Nephron progenitor cell (in vitro differentiated cells): ENCODE data around the gene RAI1.

Experiments
- DNase-seq: peaks from one replicate; pipeline ENCODE4 v3.0.0; 2021
- H3K27ac Mint-ChIP-seq: 2 replicates; pipeline ENCODE4 v1.8.0; 2021; ENCODE audit warnings: mild to moderate bottlenecking, moderate library complexity, mixed read lengths
- H3K27me3 Mint-ChIP-seq: 2 replicates; pipeline ENCODE4 v1.8.0; 2021; ENCODE audit warnings: mild to moderate bottlenecking, low read depth, mixed read lengths; ENCODE audit not compliant: poor library complexity
- H3K36me3 Mint-ChIP-seq: 2 replicates; pipeline ENCODE4 v1.8.0; 2021; ENCODE audit warnings: low read depth, mixed read lengths
- H3K4me1 Mint-ChIP-seq: 2 replicates; pipeline ENCODE4 v1.8.0; 2021; ENCODE audit warnings: mixed read lengths
- H3K4me3 Mint-ChIP-seq: 2 replicates; pipeline ENCODE4 v1.8.0; 2021; ENCODE audit warnings: mild to moderate bottlenecking, moderate library complexity, mixed read lengths
- H3K9me3 Mint-ChIP-seq: 2 replicates; pipeline ENCODE4 v1.8.0; 2021; ENCODE audit warnings: mild to moderate bottlenecking, moderate library complexity, mixed read lengths
- TF ChIP-seq, protein P1 (sequence below): fragments of 200-600 bp; sonication (generic); IDR thresholded peaks from 2 replicates; pipeline ENCODE4 v1.5.0; 2021; ENCODE audit warnings: antibody characterized with exemption

RAI1 gene

DNA sequence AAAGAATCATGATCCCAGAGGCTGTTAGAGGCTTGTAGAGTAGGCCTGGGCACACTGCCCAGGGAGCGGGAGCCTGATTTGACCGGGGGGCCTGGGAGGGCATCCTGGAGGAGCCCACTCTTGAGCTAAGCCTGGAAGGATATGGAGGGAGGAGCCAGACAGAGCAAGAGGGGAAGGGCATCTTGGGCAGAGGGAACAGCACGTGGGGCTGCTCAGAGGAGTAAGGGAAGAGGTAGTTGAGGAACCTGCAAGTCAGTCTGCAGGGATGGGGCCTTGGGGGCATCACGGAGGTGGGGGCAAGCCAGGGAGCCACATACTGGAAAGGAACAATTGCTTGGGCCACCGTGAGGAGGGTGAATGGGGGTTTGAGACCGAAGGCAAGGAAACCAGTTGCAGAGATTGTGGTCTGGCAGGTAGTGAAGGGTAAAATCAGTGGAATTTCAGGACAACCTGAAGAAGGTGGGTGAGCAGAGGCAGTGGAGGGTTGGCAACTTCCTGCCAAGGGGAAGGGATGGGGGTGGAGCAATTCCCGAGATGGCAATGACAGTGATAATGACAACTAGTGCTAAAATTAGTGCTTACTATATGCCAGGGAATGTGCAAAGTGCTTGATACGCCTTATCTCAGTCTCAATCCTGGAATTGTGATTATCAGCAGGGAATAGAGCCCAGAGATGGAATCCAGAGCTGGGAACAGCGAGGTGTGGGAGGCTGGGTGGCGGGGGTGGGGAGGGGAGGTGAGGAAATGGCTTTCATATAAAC lies 9.7 kb upstream of the RAI1 start:
- TF ChIP-seq, protein P1, sequence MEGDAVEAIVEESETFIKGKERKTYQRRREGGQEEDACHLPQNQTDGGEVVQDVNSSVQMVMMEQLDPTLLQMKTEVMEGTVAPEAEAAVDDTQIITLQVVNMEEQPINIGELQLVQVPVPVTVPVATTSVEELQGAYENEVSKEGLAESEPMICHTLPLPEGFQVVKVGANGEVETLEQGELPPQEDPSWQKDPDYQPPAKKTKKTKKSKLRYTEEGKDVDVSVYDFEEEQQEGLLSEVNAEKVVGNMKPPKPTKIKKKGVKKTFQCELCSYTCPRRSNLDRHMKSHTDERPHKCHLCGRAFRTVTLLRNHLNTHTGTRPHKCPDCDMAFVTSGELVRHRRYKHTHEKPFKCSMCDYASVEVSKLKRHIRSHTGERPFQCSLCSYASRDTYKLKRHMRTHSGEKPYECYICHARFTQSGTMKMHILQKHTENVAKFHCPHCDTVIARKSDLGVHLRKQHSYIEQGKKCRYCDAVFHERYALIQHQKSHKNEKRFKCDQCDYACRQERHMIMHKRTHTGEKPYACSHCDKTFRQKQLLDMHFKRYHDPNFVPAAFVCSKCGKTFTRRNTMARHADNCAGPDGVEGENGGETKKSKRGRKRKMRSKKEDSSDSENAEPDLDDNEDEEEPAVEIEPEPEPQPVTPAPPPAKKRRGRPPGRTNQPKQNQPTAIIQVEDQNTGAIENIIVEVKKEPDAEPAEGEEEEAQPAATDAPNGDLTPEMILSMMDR = no peak
- H3K4me3 Mint-ChIP-seq = no peak overlapping the region
- no peak overlapping the region for H3K27ac Mint-ChIP-seq
- DNase-seq = no peak
- peaks cover 66% of the 10 kb centered on the region for H3K4me1 Mint-ChIP-seq
- H3K9me3 Mint-ChIP-seq = no peaks in the 10 kb centered on the region
- no peaks in the 10 kb centered on the region for H3K36me3 Mint-ChIP-seq
- peaks cover 39% of the 10 kb centered on the region for H3K27me3 Mint-ChIP-seq

DNA sequence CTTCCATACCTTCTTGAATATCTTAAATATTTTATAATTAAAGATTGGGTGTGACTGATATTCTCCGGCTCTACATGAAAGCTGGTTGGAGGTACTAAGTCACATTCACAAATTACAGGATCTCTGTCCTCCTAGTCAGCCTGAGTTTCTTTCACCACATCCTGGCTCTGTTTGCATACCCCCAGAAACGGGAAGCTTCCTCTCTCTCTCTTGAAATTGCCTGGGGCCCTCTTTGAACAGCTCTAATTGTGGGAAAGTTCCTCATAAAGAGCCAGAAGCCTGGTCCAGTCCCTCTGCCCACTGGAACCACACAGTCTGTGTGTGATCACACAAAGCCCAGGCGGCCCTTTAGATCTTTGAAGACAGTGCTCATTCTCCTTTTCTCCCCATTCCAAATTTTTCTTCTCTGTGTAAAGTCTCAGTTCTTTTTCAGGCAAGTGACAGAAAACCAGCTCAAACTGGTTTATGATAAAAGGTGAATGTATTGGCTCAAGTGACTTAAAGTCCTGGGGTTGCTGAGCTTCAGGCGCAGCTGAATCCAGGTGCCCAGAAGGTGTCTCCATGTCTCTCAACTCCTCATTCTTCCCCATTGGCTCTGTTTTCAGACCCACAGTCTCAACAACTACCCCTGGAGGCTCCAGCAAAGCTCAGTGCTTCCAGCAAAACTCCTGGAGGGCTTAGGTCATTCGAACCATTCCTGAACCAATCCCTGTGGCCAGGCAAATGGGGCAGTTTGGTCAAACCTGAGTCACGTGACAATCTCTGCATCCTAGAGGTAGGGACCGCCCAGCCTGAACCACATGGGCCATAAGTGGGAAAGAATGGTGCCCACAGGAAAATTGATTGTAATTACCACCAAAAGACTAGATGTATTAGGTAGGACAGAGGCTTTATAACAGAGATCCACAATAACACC lies 8.5 kb upstream of the RAI1 start:
- Mint-ChIP-seq H3K27me3 (peaks cover 42% of the 10 kb centered on the region), H3K4me1 (peaks cover 70% of the 10 kb centered on the region), H3K36me3 (no peaks in the 10 kb centered on the region), H3K27ac (no peak overlapping the region), H3K9me3 (no peaks in the 10 kb centered on the region), H3K4me3 (no peak overlapping the region)
- no peak for DNase-seq
- TF ChIP-seq, protein P1 = no peak

DNA sequence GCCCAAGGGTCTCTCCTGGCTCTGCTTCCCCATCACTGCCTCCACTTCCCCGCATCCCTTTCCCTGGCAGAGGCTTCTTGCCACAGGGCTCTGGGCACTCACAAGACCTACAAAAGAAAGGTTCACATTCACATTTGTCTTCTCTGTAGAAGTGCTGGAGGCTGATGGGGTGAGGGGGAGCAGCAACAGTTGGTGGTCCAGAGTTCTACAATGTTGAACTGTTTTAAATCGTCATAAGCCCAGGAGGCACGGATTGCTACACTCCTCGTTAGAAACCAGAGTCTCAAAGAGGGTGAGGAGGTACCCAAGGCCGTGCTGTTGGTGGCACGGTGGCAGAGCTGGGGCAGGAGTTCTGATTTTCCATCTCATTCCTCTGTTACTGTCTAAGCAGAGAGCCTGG lies 5.8 kb upstream of the RAI1 start:
- no peaks in the 10 kb centered on the region for H3K9me3 Mint-ChIP-seq
- no peak overlapping the region for H3K4me3 Mint-ChIP-seq
- H3K27ac Mint-ChIP-seq = no peak overlapping the region
- TF ChIP-seq, protein P1 = no peak
- H3K27me3 Mint-ChIP-seq = peaks cover 63% of the 10 kb centered on the region
- DNase-seq = no peak
- no peaks in the 10 kb centered on the region for H3K36me3 Mint-ChIP-seq
- peaks cover 64% of the 10 kb centered on the region for H3K4me1 Mint-ChIP-seq

DNA sequence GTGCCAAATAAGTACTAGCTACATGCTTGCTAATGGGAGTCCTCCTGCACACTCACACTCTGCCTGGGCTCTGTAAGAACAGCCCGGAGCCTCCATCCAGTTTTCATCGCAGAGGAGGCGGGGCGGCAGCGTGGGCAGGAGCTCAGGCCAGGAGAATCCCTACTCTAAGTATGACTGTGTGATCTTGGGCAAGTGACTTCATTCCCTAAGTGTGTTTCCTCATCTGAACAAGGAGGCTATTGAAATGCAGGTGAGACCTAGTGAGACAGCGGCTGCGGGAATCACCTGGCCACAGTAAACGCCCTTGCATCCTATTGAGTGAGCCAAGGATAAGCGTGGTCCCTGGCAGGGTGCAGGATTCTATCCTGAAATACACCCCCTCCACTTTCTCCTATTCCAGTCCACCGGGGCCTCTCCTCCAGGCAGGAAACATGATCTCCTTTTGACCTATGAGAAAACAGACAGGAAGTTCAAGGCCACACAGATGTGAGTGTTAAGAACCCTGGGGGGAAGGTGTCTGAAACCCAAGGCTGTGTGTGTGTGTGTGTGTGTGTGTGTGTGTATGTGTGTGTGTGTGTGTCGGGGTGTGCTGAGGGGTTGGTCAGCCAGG lies 5.2 kb upstream of the RAI1 start:
- no peaks in the 10 kb centered on the region for H3K9me3 Mint-ChIP-seq
- H3K27me3 Mint-ChIP-seq = peaks cover 65% of the 10 kb centered on the region
- H3K27ac Mint-ChIP-seq = peak overlapping the region; percentile 84

DNA sequence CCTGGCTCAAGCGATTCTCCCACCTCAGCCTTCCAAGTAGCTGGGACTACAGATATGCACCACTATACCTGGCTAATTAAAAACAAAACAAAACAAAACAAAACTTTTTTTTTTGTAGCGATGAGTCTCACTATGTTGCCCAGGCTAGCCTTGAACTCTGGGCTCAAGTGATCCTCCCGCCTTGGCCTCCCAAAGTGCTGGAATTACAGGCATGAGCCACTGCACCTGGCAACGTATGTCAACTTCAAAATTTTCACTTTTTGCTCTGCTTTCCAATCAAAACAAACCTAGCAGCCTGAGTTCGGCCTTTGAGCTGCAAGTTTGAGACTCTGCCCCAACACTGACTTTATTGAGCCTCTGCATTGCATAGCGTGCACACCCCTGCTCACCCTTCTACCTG lies 4.5 kb upstream of the RAI1 start:
- Mint-ChIP-seq H3K27ac (peak overlapping the region; percentile 84), H3K4me3 (no peak overlapping the region), H3K36me3 (no peaks in the 10 kb centered on the region), H3K9me3 (no peaks in the 10 kb centered on the region), H3K4me1 (peaks cover 51% of the 10 kb centered on the region), H3K27me3 (peaks cover 62% of the 10 kb centered on the region)
- DNase-seq = no peak
- TF ChIP-seq, protein P1 = no peak

More for the DNA sequence above, 5.2 kb upstream of the RAI1 start:
- Mint-ChIP-seq H3K36me3 (no peaks in the 10 kb centered on the region), H3K4me1 (peaks cover 58% of the 10 kb centered on the region), H3K4me3 (peak overlapping the region; percentile 39)
- TF ChIP-seq, protein P1 = no peak
- DNase-seq = no peak
